Transverse colon (tissue), 3 donors: ENCODE measurements around the gene VPS35L.

Source experiments
- CTCF ChIP-seq, 5 experiments: fragments of 200-600 bp in 3 of 5; fragments of 450-650 bp in 2 of 5; sonication (generic) in 3 of 5; IDR thresholded peaks; 1 replicate in 2 of 5; 2 replicates in 3 of 5; pipeline ENCODE4 v1.5.1; 2016 to 2017; ENCODE audit warnings: antibody characterized with exemption in 5 of 5, inconsistent platforms in 3 of 5, mild to moderate bottlenecking in 2 of 5, moderate library complexity in 1 of 5
- EP300 ChIP-seq: sonication (generic); formaldehyde crosslinking; IDR thresholded peaks from one replicate; pipeline ENCODE4 v1.6.1; 2017; ENCODE audit warnings: antibody characterized with exemption, low read depth

- TF ChIP-seq EP300 (no peak), CTCF (IDR thresholded peaks at IDR 0.05) (no peak)
Measured at GRCh38 chr16:19649980-19650379, 94.5 kb downstream of the VPS35L start.
